Fibroblast of villous mesenchyme (primary cell): ENCODE results near the gene FCHO1. TPM values are rescaled to one million over a fixed set of nuclear protein-coding genes. Genes with fewer than 3 reads are reported as not detected.
A peak's percentile ranks its signal among the peaks of the same experiment; 100 is the strongest.

ENCODE experiments used
- DNase-seq: peaks from one replicate; pipeline ENCODE4 v3.0.0-alpha.2; 2010; ENCODE audit warnings: low read depth
- H3K4me3 ChIP-seq: 2 replicates; pipeline ENCODE4 v1.5.1; 2011; ENCODE audit warnings: low read depth, mild to moderate bottlenecking, low read length
- CTCF ChIP-seq: IDR thresholded peaks from 2 replicates; pipeline ENCODE4 v1.5.1; 2012; ENCODE audit warnings: low read depth, mild to moderate bottlenecking, low read length; ENCODE audit not compliant: insufficient read depth
- total RNA-seq: library from RNA; depleted of rRNA; stranded (reverse); fragments of >200 nt; gene quantifications from 2 replicates; pipeline ENCODE4 v1.2.3, GENCODE V29; 2012

The FCHO1 gene
- total RNA-seq, 1 donor, result 0.43 TPM

GRCh38 chr19:17718550-17718946 lies 32.7 kb upstream of the FCHO1 start:
- TF ChIP-seq CTCF, result no peak
- no peak for DNase-seq
- H3K4me3 ChIP-seq, result no peak overlapping the region

- peak; percentile 49 for DNase-seq
- H3K4me3 ChIP-seq, result peak within 1 kb of the TSS; percentile 90
- TF ChIP-seq CTCF, result no peak
Measured at GRCh38 chr19:17718947-17719711, 32.1 kb upstream of the FCHO1 start, which contains the start of gene MAP1S. Gene MAP1S (plus strand): TSS chr19:17719480. CDS start chr19:17719503, 23 bp downstream.

- TF ChIP-seq CTCF, result no peak
- no peak for DNase-seq
Measured at GRCh38 chr19:17719730-17720400, 31.4 kb upstream of the FCHO1 start.

GRCh38 chr19:17720440-17720839 lies 30.8 kb upstream of the FCHO1 start:
- H3K4me3 ChIP-seq, result peak overlapping the region; percentile 90
- DNase-seq, result no peak
- no peak for TF ChIP-seq CTCF

More at GRCh38 chr19:17719730-17720400, 31.4 kb upstream of the FCHO1 start:
- peak overlapping the region; percentile 90 for H3K4me3 ChIP-seq

- no peak overlapping the region for H3K4me3 ChIP-seq
- no peak for DNase-seq
- no peak for TF ChIP-seq CTCF
Measured at GRCh38 chr19:17721111-17721628, 30.1 kb upstream of the FCHO1 start.

GRCh38 chr19:17721821-17722220 lies 29.5 kb upstream of the FCHO1 start:
- TF ChIP-seq CTCF, result no peak
- no peak overlapping the region for H3K4me3 ChIP-seq
- no peak for DNase-seq
